Testis (tissue), 2 donors: ENCODE data around the gene FMOD.

Source experiments
- CTCF ChIP-seq, 3 experiments: fragments of 450-650 bp in 2 of 3; fragments of 200-600 bp in 1 of 3; sonication (generic) in 1 of 3; IDR thresholded peaks; one replicate each; pipeline ENCODE4 v1.5.1; 2016 to 2019; ENCODE audit warnings: antibody characterized with exemption in 3 of 3, mild to moderate bottlenecking in 2 of 3, moderate library complexity in 1 of 3
- POLR2A ChIP-seq: fragments of 450-650 bp; IDR thresholded peaks from one replicate; pipeline ENCODE4 v1.6.1; 2017; ENCODE audit warnings: antibody characterized with exemption, mild to moderate bottlenecking, moderate library complexity

GRCh38 chr1:203295796-203296195 is 55.1 kb downstream of the FMOD start:
- TF ChIP-seq CTCF (IDR thresholded peaks at IDR 0.05) (no peak), POLR2A (no peak)
